Subcutaneous adipose tissue (tissue), 4 donors: ENCODE measurements around the gene IDH3B. TPM values are rescaled to one million over a fixed set of nuclear protein-coding genes. Genes with fewer than 3 reads are reported as not detected.

Experiments
- CTCF ChIP-seq: fragments of 450-650 bp; IDR thresholded peaks from one replicate; pipeline ENCODE4 v1.5.1; 2016; ENCODE audit warnings: low read depth, mild to moderate bottlenecking, control low read depth, antibody characterized with exemption, moderate library complexity
- total RNA-seq, 4 donors: library from RNA; depleted of rRNA; stranded (reverse); fragments of >200 nt; gene quantifications; one replicate each; pipeline ENCODE4 v1.1.0, GENCODE V29; 2016

IDH3B gene
- total RNA-seq, 4 donors from 2014 or later, result 77.0 to 167 (median 97.3) TPM

- TF ChIP-seq CTCF, result no peak
Observed at GRCh38 chr20:2619961-2620595, 43.9 kb downstream of the IDH3B start.

GRCh38 chr20:2619337-2619736 lies 44.7 kb downstream of the IDH3B start:
- TF ChIP-seq CTCF, result no peak

- no peak for TF ChIP-seq CTCF
Observed at GRCh38 chr20:2618815-2619214, 45.2 kb downstream of the IDH3B start.

- TF ChIP-seq CTCF, result no peak
Observed at GRCh38 chr20:2617099-2617714, 46.8 kb downstream of the IDH3B start.

GRCh38 chr20:2616634-2617033 lies 47.4 kb downstream of the IDH3B start:
- no peak for TF ChIP-seq CTCF

GRCh38 chr20:2612073-2612472 lies 51.9 kb downstream of the IDH3B start:
- no peak for TF ChIP-seq CTCF

GRCh38 chr20:2610941-2611720 lies 52.9 kb downstream of the IDH3B start:
- no peak for TF ChIP-seq CTCF
